Activated B cell treated with CpG ODN at 0.5 μM for 24 hours (primary cell): Measurements from ENCODE around the gene FAM83B. TPM values are rescaled to one million over a fixed set of nuclear protein-coding genes. Genes with fewer than 3 reads are reported as not detected.

Source experiments
- ATAC-seq: fragments of 200-7000 bp; cut with Tn5 transposase; one replicate; pipeline ENCODE4 v1.10.0; 2021; ENCODE audit warnings: low read depth, mild to moderate bottlenecking, moderate library complexity
- CTCF ChIA-PET: fragments of 350-600 bp; sonication (Branson Sonifier 250); formaldehyde crosslinking; loops from one replicate; lab custom pipeline; 2021; ENCODE audit warnings: antibody characterized with exemption; lab: Charles Lee
- POLR2A ChIA-PET: fragments of 350-600 bp; sonication (Branson Sonifier 250); formaldehyde crosslinking; loops from one replicate; lab custom pipeline; 2021; ENCODE audit warnings: antibody characterized with exemption; lab: Charles Lee
- DNase-seq: peaks from one replicate; pipeline ENCODE4 v3.0.0; 2022
- H3K27ac Mint-ChIP-seq: one replicate; pipeline ENCODE4 v1.8.0; 2020; ENCODE audit warnings: mixed read lengths
- H3K27me3 Mint-ChIP-seq: one replicate; pipeline ENCODE4 v1.8.0; 2021; ENCODE audit warnings: mixed read lengths
- H3K36me3 Mint-ChIP-seq: one replicate; pipeline ENCODE4 v1.8.0; 2021; ENCODE audit warnings: low read depth, mixed read lengths
- H3K4me1 Mint-ChIP-seq: one replicate; pipeline ENCODE4 v1.8.0; 2021; ENCODE audit warnings: mixed read lengths
- H3K4me3 Mint-ChIP-seq: one replicate; pipeline ENCODE4 v1.8.0; 2020; ENCODE audit warnings: mild to moderate bottlenecking, mixed read lengths
- H3K9me3 Mint-ChIP-seq: one replicate; pipeline ENCODE4 v1.8.0; 2020; ENCODE audit warnings: mixed read lengths
- CTCF ChIP-seq: fragments of 200-600 bp; IDR thresholded peaks from one replicate; pipeline ENCODE4 v1.8.0; 2022; ENCODE audit warnings: antibody characterized with exemption, mild to moderate bottlenecking
- intact Hi-C: fragments of 100-400 bp; cut with micrococcal nuclease; formaldehyde crosslinking; loops from one replicate; pipeline ENCODE4 v1.15.1; 2024
- total RNA-seq: library from RNA; stranded (reverse); gene quantifications from 2 replicates; pipeline ENCODE4 v1.2.3, GENCODE V29; 2022

Gene FAM83B
- total RNA-seq, 1 donor from 2014 or later: not detected

GRCh38 chr6:54873599-54873998 is 27.0 kb downstream of the FAM83B start:
- intact Hi-C loops: no loop called here
- H3K36me3 Mint-ChIP-seq: no peaks in the 10 kb centered on the region
- H3K27ac Mint-ChIP-seq: no peak overlapping the region
- H3K4me3 Mint-ChIP-seq: no peak overlapping the region
- CTCF ChIA-PET: no interaction called here
- DNase-seq (no peak), ATAC-seq (no peak)
- H3K9me3 Mint-ChIP-seq: no peaks in the 10 kb centered on the region
- H3K27me3 Mint-ChIP-seq: no peaks in the 10 kb centered on the region
- no peaks in the 10 kb centered on the region for H3K4me1 Mint-ChIP-seq
- POLR2A ChIA-PET: no interaction called here
- no peak for TF ChIP-seq CTCF

GRCh38 chr6:54874349-54875048 is 27.9 kb downstream of the FAM83B start:
- Mint-ChIP-seq H3K27ac (no peak overlapping the region), H3K4me3 (no peak overlapping the region), H3K4me1 (no peaks in the 10 kb centered on the region), H3K36me3 (no peaks in the 10 kb centered on the region), H3K27me3 (no peaks in the 10 kb centered on the region), H3K9me3 (no peaks in the 10 kb centered on the region)
- CTCF ChIA-PET: no interaction called here
- intact Hi-C loops: no loop called here
- TF ChIP-seq CTCF: no peak
- DNase-seq: no peak
- ATAC-seq: no peak
- POLR2A ChIA-PET: no interaction called here

- POLR2A ChIA-PET: no interaction called here
- H3K4me3 Mint-ChIP-seq: no peak overlapping the region
- H3K36me3 Mint-ChIP-seq: no peaks in the 10 kb centered on the region
- DNase-seq (no peak), ATAC-seq (no peak)
- TF ChIP-seq CTCF: no peak
- H3K27ac Mint-ChIP-seq: no peak overlapping the region
- intact Hi-C loops: no loop called here
- no peaks in the 10 kb centered on the region for H3K9me3 Mint-ChIP-seq
- no peaks in the 10 kb centered on the region for H3K4me1 Mint-ChIP-seq
- CTCF ChIA-PET: no interaction called here
- no peaks in the 10 kb centered on the region for H3K27me3 Mint-ChIP-seq
Observed at GRCh38 chr6:54875539-54875938, 29.0 kb downstream of the FAM83B start.

GRCh38 chr6:54876365-54876764 is 29.8 kb downstream of the FAM83B start:
- H3K4me3 Mint-ChIP-seq: no peak overlapping the region
- POLR2A ChIA-PET: interaction anchor here (0.5 kb wide), 1 partner anchor 10 kb away, joined by 3 read pairs; no protein-coding TSS in a partner anchor
- CTCF ChIA-PET: no interaction called here
- DNase-seq: no peak
- H3K9me3 Mint-ChIP-seq: no peaks in the 10 kb centered on the region
- TF ChIP-seq CTCF: no peak
- no peaks in the 10 kb centered on the region for H3K4me1 Mint-ChIP-seq
- no peaks in the 10 kb centered on the region for H3K36me3 Mint-ChIP-seq
- no peak for ATAC-seq
- intact Hi-C loops: no loop called here
- no peaks in the 10 kb centered on the region for H3K27me3 Mint-ChIP-seq
- no peak overlapping the region for H3K27ac Mint-ChIP-seq

- DNase-seq (no peak), ATAC-seq (no peak)
- no peaks in the 10 kb centered on the region for H3K9me3 Mint-ChIP-seq
- no peak for TF ChIP-seq CTCF
- ChIA-PET CTCF (no interaction called here), POLR2A (no interaction called here)
- no peaks in the 10 kb centered on the region for H3K27me3 Mint-ChIP-seq
- intact Hi-C loops: no loop called here
- no peak overlapping the region for H3K27ac Mint-ChIP-seq
- no peaks in the 10 kb centered on the region for H3K36me3 Mint-ChIP-seq
- H3K4me1 Mint-ChIP-seq: no peaks in the 10 kb centered on the region
- no peak overlapping the region for H3K4me3 Mint-ChIP-seq
Observed at GRCh38 chr6:54876871-54877270, 30.3 kb downstream of the FAM83B start.
